NCI-H82 treated with DMSO at 0.1 percent for 48 hours (cell line): Measurements from ENCODE around the gene TMEM41B.

ENCODE experiments used
- DNase-seq: peaks from one replicate; lab custom pipeline; 2025; ENCODE audit not compliant: unreplicated experiment; lab: John Stamatoyannopoulos, UW

TMEM41B gene

GRCh38 chr11:9310485-9311090 lies 3.8 kb downstream of the TMEM41B start:
- DNase-seq: no peak

- no peak for DNase-seq
Observed at GRCh38 chr11:9304178-9304577, 10.2 kb downstream of the TMEM41B start.

GRCh38 chr11:9302448-9302847 lies 11.9 kb downstream of the TMEM41B start:
- no peak for DNase-seq

GRCh38 chr11:9301720-9302119 lies 12.7 kb downstream of the TMEM41B start:
- no peak for DNase-seq

GRCh38 chr11:9293646-9294045 lies 20.7 kb downstream of the TMEM41B start:
- no peak for DNase-seq

- no peak for DNase-seq
Observed at GRCh38 chr11:9285850-9286587, 28.4 kb downstream of the TMEM41B start.

GRCh38 chr11:9280655-9281301 lies 33.6 kb downstream of the TMEM41B start:
- no peak for DNase-seq

- DNase-seq: no peak
Observed at GRCh38 chr11:9277176-9277575, 37.2 kb downstream of the TMEM41B start.

- DNase-seq: no peak
Observed at GRCh38 chr11:9276571-9276970, 37.8 kb downstream of the TMEM41B start.

- DNase-seq: no peak
Observed at GRCh38 chr11:9274499-9275258, 39.7 kb downstream of the TMEM41B start.

GRCh38 chr11:9273376-9274336 lies 40.7 kb downstream of the TMEM41B start:
- no peak for DNase-seq

GRCh38 chr11:9269492-9270013 lies 44.8 kb downstream of the TMEM41B start:
- no peak for DNase-seq

GRCh38 chr11:9267680-9268079 lies 46.7 kb downstream of the TMEM41B start:
- no peak for DNase-seq

- no peak for DNase-seq
Observed at GRCh38 chr11:9266926-9267325, 47.5 kb downstream of the TMEM41B start.

- DNase-seq: no peak
Observed at GRCh38 chr11:9266132-9266736, 48.2 kb downstream of the TMEM41B start.

- peak; percentile 57 for DNase-seq
Observed at GRCh38 chr11:9265211-9266131, 48.9 kb downstream of the TMEM41B start, which contains the start of gene DENND5A. TSS of gene DENND5A (minus strand) at chr11:9265350. CDS start at chr11:9265069, 281 bp downstream.

GRCh38 chr11:9264316-9265210 lies 49.8 kb downstream of the TMEM41B start:
- no peak for DNase-seq
